LHCN-M2 (cell line): ENCODE measurements around the gene TUBB4A. TPM values are rescaled to one million over a fixed set of nuclear protein-coding genes. Genes with fewer than 3 reads are reported as not detected.
A peak's percentile ranks its signal among the peaks of the same experiment; 100 is the strongest.
"Not testable (repeated sequence)": the region's sequence is repeated elsewhere in the genome, so short reads cannot be mapped to it uniquely, and the experiment has no call there.

ENCODE experiments used
- DNase-seq: peaks from one replicate; pipeline ENCODE4 v3.0.0-alpha.2; 2012; ENCODE audit warnings: low read depth
- total RNA-seq: library from RNA; depleted of rRNA; stranded (reverse); fragments of >200 nt; gene quantifications from 2 replicates; pipeline ENCODE4 v1.2.3, GENCODE V29; 2014

TUBB4A gene
- total RNA-seq, 1 experiment from 2014 or later, result not detected

GRCh38 chr19:6524311-6524710 lies 22.2 kb upstream of the TUBB4A start:
- no peak for DNase-seq

DNA sequence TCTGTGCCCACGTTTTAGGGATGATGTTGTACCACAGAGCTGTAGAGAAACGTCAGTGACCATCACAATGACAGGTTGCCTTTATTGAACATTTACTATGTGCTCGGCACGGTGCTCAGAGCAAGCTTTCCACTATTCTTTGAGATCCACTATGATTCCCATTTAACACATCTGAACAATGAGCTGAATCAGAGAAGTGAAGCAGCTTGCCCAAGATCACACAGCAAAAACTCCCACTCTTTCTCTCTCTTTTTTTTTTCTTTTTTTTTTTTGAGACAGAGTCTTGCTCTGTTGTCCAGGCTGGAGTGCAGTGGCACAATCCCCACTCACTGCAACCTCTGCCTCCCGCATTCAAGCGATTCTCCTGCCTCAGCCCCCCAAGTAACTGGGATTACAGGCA lies 20.6 kb upstream of the TUBB4A start:
- no peak for DNase-seq

DNA sequence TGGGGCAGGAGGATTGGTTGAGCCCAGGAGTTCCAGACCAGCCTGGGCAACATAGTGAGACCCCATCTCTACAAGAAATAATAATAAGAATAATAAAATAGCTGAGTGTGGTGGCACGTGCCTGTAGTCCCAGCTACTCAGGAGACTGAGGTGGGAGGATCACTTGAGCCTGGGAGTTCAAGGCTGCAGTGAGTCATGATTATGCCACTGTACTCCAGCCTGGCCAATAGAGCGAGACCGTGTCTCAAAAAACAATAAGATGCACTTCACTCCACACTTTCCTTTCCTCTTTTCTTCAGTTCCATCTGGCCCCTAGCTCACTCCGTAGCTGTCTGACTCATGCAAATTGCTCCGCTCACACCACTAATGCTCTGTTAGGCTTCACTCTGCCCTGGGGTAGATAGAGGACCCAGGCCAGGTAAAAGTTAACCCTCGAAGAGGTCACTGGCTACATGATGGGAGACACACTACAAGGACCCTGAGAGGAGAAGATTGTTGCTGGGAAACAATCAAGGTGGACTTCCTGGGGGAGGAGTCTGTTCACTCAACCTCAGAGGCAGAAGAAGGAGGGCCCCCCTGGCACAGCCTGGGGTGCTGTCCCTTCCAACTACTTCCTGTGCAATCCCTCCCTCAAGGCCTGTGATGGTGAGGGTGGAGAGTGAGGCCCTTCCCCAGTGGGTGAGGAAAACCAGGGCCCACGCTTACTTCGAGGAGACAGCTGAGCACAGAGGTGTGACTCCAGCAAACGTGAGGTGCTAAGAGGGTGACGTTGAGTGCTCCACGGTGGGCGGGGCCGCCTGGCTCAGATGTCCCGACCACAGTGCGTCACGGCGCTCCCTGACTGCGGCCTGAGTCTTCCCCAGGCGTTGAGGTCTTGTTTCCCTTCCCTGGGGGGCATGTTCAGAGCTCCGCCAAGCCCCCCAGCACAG lies 19.9 kb upstream of the TUBB4A start:
- no peak for DNase-seq

DNA sequence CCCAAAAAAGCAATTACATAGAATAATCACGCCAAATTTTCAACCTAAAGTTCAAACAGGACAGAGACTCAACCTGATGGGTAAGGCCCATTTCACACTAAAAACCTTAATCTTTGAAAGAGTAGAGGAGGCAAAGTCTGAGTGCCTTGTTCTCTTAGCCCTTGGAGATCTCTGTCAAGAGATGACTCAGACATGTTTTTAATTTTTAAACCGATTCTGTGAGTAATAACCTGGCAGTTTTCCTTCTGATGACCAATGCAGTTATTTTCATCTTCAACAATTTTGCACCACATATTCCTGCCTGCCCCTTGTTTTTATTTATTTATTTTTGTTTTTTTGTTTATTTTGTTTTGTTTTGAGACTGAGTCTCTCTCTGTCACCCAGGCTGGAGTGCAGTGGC lies 17.2 kb upstream of the TUBB4A start:
- DNase-seq, result peak; percentile 82

- DNase-seq, result no peak
Observed at GRCh38 chr19:6518145-6518911, 16.2 kb upstream of the TUBB4A start.

- peak; percentile 77 for DNase-seq
Observed at GRCh38 chr19:6516659-6517291, 14.7 kb upstream of the TUBB4A start.

- DNase-seq, result peak; percentile 81
Observed at GRCh38 chr19:6516018-6516658, 14.0 kb upstream of the TUBB4A start.

- no peak for DNase-seq
Observed at GRCh38 chr19:6514926-6515544, 12.9 kb upstream of the TUBB4A start.

GRCh38 chr19:6514089-6514488 lies 12.0 kb upstream of the TUBB4A start:
- no peak for DNase-seq

- DNase-seq, result no peak
Observed at GRCh38 chr19:6510618-6511017, 8.5 kb upstream of the TUBB4A start.

GRCh38 chr19:6509118-6509971 lies 7.2 kb upstream of the TUBB4A start:
- DNase-seq, result no peak

DNA sequence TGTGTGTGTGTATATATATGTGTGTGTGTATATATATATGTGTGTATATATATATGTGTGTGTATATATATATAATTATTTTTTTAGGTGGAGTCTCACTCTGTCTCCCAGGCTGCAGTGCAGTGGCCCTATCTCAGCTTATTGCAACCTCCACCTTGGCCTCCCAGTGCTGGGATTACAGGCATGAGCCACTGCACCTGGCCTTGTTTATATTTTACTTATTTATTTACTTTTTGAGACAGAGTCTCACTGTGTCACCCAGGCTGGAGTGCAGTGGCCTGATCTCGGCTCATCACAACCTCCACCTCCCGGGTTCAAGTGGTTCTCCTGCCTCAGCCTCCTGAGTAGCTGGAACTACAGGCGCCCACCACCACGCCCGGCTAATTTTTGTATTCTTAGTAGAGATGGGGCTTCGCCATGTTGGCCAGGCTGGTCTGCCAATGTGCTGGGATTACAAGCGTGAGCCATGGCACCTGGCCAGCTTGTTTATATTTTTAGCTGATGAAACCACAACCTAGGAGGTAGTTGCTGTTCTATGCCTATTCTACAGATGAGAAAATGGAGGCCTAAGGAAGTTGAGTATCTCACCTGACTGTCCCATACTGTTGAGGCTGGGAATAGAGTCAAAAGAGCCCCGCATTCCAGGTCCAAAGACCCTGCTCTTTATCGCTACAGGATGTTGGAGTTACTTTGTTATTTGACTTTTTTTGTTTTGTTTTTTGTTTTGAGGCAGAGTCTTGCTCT lies 6.1 kb upstream of the TUBB4A start:
- not testable (repeated sequence) for DNase-seq

GRCh38 chr19:6503407-6504201 lies 1.5 kb upstream of the TUBB4A start:
- no peak for DNase-seq

DNA sequence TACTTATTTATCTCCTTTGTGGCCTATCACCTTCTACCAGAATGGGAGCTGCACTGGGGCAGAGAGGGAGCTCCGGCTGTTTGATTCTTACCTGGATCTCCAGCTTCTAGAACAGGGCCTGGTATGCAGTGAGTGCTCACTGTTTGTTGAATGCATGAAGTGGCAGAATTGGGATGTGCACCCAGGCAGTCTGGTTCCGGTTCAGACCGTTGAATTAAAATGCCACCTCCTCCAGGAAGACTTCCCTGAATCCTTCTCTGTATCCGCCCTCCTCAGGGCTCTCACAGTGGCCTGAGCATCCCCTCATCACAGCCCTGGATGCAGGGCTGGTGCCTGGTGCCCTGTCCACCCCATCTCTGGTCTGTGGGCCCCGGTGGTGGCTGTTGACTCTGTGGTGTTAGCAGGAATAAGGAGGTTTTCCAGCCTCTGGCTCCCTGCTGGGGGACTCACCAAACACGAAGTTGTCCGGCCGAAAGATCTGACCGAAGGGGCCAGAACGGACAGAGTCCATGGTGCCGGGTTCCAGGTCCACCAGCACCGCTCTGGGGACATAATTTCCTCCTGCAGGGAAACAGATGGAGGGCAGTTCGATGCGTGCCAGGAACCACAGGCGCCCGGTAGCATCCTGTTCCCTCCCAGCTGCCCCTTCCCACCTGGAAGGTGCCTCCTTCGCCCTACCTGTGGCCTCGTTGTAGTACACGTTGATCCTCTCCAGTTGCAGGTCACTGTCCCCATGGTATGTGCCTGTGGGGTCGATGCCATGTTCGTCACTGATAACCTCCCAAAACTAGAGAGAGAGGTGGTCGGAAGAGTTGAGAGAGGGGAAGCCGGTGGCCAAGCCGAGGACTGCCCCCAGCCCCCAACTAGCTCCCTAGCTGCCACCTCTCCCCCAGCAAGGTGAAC lies 1.0 kb downstream of the TUBB4A start:
- no peak for DNase-seq

- no peak for DNase-seq
Observed at GRCh38 chr19:6499052-6499790, 2.9 kb downstream of the TUBB4A start.

DNA sequence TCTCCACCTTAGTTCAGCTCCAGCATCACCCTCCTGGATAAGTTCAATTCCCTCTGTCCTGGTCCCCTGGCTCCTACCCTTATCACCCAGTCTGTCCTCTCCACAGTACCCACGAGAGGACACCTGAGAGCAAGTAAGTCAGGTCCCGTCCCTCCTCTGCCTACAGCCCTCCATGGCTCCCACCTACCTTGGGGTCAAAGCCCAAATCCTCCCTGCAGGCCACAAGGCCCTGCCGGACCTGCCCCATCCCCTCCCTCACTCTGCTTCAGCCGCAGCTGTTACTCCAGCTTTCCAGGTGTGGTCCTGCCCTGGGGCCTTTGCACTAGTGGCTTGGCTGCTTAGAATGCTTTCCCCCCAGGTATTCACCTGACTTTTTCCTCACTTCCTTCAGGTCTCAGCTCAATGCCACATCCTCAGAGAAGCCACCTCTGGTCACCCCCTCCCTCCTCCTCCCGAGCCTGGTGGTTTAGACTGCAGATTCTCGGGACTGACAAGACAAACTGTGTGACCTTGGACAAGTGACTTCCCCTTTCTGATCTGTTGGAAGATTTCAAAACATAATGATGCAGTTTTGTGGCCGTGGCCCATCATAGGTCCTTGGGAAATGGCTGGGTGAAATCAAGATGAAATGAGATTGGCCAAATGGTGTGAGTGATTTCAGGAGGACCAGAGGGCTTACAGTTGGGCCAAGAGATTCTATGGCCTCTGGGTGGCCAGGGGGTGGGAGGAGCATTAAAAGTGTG lies 3.6 kb downstream of the TUBB4A start:
- DNase-seq, result no peak
